Left ventricle myocardium inferior (tissue), 1 donor: ENCODE results near the gene KIAA0040. TPM values are rescaled to one million over a fixed set of nuclear protein-coding genes. Genes with fewer than 3 reads are reported as not detected.

ENCODE experiments used
- DNase-seq: peaks from one replicate; pipeline ENCODE4 v3.0.0-alpha.2; 2020
- H3K27ac ChIP-seq: fragments of 200-600 bp; replicated peaks from 2 replicates; pipeline ENCODE4 v1.8.0; 2021
- H3K27me3 ChIP-seq: fragments of 200-600 bp; 2 replicates; pipeline ENCODE4 v1.8.0; 2021; ENCODE audit warnings: low read depth
- H3K36me3 ChIP-seq: fragments of 200-600 bp; 2 replicates; pipeline ENCODE4 v1.8.0; 2021
- H3K4me1 ChIP-seq: fragments of 200-600 bp; 2 replicates; pipeline ENCODE4 v1.8.0; 2021
- H3K4me3 ChIP-seq: fragments of 200-600 bp; 2 replicates; pipeline ENCODE4 v1.8.0; 2021; ENCODE audit warnings: mild to moderate bottlenecking, moderate library complexity
- H3K9me3 ChIP-seq: fragments of 200-600 bp; replicated peaks from 2 replicates; pipeline ENCODE4 v1.8.0; 2021
- intact Hi-C: fragments of 100-400 bp; cut with micrococcal nuclease; formaldehyde crosslinking; loops from one replicate; pipeline ENCODE4 v1.11.0; 2022
- total RNA-seq: library from RNA; stranded (reverse); fragmentation: NEBNext Ultra II Directional; extraction: Animal tissue kit (Norgen Biotek cat#: 25700); gene quantifications from one replicate; pipeline ENCODE4 v1.2.1, GENCODE V29; 2021
- TF ChIP-seq, protein P1 (sequence below): fragments of 200-600 bp; IDR thresholded peaks from 2 replicates; pipeline ENCODE4 v1.8.0; 2021; ENCODE audit warnings: antibody characterized with exemption, mild to moderate bottlenecking, borderline replicate concordance
- donor health status: DM: no; HTN: yes; CAD: no; lungs with severe emphysema.

KIAA0040 gene
- total RNA-seq, 1 donor from 2014 or later, result 12.8 TPM

DNA sequence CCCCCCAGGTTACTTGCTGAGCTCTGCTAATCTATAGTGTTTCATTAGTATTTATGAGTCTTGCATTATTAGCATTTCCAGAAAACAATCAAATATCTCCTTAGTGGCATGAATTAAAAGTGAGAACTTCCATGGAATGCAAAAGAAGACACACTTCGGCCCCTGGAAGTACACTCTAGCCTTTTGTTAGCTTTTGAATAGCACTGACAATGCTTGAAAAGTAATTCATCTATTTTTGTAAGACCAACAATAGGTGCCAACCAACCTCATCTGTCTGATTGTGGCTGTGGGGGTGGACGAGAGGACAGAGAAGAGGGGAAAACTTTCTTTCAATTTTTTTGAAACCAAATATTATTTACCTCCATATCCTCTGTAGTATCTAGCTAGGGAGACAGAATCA, 27.8 kb downstream of the KIAA0040 start:
- no peak overlapping the region for H3K4me3 ChIP-seq
- H3K9me3 ChIP-seq, result no peaks in the 10 kb centered on the region
- peaks cover 22% of the 10 kb centered on the region for H3K4me1 ChIP-seq
- intact Hi-C loops, result no loop called here
- H3K36me3 ChIP-seq, result peaks cover 66% of the 10 kb centered on the region
- no peaks in the 10 kb centered on the region for H3K27me3 ChIP-seq
- TF ChIP-seq, protein P1, sequence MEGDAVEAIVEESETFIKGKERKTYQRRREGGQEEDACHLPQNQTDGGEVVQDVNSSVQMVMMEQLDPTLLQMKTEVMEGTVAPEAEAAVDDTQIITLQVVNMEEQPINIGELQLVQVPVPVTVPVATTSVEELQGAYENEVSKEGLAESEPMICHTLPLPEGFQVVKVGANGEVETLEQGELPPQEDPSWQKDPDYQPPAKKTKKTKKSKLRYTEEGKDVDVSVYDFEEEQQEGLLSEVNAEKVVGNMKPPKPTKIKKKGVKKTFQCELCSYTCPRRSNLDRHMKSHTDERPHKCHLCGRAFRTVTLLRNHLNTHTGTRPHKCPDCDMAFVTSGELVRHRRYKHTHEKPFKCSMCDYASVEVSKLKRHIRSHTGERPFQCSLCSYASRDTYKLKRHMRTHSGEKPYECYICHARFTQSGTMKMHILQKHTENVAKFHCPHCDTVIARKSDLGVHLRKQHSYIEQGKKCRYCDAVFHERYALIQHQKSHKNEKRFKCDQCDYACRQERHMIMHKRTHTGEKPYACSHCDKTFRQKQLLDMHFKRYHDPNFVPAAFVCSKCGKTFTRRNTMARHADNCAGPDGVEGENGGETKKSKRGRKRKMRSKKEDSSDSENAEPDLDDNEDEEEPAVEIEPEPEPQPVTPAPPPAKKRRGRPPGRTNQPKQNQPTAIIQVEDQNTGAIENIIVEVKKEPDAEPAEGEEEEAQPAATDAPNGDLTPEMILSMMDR, result no peak
- no peak overlapping the region for H3K27ac ChIP-seq
- no peak for DNase-seq

DNA sequence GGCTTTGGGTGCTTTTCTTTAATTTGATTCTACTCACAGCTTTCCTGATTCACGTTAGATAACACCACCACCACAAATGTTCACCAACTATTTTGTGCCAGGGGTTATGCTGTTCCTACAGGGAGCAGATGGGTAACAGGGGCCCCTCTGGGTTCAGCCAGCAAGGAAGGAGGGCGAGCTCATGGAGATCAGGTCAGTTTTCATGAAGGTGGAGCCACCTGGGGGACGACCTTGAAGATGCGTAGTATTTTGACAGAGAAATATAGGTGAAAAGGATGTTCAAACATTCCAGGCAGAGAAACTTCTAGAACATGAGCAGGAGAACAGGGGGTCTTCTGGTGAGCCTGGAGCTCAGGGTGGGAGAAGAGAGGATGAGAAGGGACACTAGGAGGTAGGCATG, 28.9 kb downstream of the KIAA0040 start:
- Histone ChIP-seq H3K27me3 (no peaks in the 10 kb centered on the region), H3K9me3 (no peaks in the 10 kb centered on the region), H3K4me1 (peaks cover 12% of the 10 kb centered on the region), H3K27ac (no peak overlapping the region), H3K4me3 (no peak overlapping the region), H3K36me3 (peaks cover 76% of the 10 kb centered on the region)
- DNase-seq, result no peak
- TF ChIP-seq, protein P1, result no peak
- intact Hi-C loops, result no loop called here

DNA sequence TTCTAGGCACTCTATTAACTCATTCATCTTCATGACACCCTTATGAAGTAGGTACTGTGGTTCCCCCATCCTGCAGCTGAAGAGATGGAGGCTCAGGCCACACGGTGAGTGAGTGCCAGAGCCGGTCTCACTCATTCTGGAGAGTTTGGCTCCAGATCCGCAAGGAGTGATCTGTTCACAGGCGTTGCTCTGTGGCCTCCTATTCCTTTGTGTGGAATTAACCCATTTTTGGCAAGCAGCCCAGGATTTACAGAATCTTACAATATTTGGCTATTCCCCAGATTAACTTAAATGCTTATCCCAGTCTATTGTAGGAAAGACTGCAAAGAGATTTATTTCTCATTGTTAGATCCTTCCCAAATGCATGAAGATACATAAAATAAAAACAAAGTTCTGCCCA, 29.6 kb downstream of the KIAA0040 start:
- no peak overlapping the region for H3K27ac ChIP-seq
- DNase-seq, result no peak
- no peaks in the 10 kb centered on the region for H3K9me3 ChIP-seq
- peaks cover 12% of the 10 kb centered on the region for H3K4me1 ChIP-seq
- H3K36me3 ChIP-seq, result peaks cover 83% of the 10 kb centered on the region
- no peaks in the 10 kb centered on the region for H3K27me3 ChIP-seq
- H3K4me3 ChIP-seq, result no peak overlapping the region
- intact Hi-C loops, result no loop called here
- TF ChIP-seq, protein P1, result no peak

DNA sequence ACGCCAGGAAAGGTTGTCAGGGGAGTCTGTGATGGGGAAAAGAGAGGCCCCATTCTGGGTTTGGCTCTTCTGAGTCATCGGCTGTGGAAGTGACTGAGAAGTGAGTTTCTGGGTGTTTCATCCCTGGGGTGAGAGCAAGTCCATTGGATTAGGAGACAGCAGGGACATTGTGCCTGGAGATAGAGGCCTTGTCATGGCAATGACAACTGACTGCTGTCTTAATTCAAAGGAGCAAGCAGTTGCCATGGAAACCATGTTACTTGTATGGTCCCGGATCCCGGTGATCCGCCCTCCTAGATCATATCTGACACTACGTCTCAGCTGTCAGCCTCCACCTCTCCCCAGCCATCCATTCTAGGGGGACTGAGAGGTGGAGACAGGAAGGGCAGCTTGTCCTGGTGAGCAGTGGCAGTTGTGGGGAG, 34.4 kb downstream of the KIAA0040 start:
- TF ChIP-seq, protein P1, result no peak
- Histone ChIP-seq H3K4me3 (no peak overlapping the region), H3K4me1 (peaks cover 19% of the 10 kb centered on the region), H3K9me3 (no peaks in the 10 kb centered on the region), H3K27me3 (peaks cover 8% of the 10 kb centered on the region), H3K27ac (no peak overlapping the region), H3K36me3 (peaks cover 44% of the 10 kb centered on the region)
- DNase-seq, result no peak
- intact Hi-C loops, result loop anchor here (10.0 kb wide), 1 partner anchor 67 kb away; no protein-coding TSS in a partner anchor

DNA sequence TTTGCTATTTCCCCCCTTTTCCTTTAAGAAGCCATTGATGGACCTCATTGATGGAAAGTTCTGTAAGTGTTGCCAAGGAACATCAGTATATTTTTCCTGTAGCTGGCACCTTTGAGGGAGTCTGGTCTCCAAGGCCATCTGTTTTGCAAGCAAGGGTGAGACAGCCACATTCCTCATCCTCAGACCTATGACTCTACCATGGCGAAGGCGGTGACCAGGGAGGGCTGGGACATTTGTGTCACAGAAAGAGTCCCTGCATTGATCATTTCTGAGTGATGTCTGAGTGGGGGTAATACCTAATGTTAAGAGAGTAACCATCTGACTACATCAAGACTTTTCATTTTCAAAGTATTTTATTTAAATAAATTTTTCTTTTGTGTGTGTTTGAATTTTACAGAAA, 35.4 kb downstream of the KIAA0040 start:
- H3K27ac ChIP-seq, result no peak overlapping the region
- DNase-seq, result no peak
- H3K27me3 ChIP-seq, result peaks cover 8% of the 10 kb centered on the region
- intact Hi-C loops, result loop anchor here (10.0 kb wide), 1 partner anchor 68 kb away; no protein-coding TSS in a partner anchor
- peaks cover 14% of the 10 kb centered on the region for H3K4me1 ChIP-seq
- H3K36me3 ChIP-seq, result peaks cover 41% of the 10 kb centered on the region
- no peaks in the 10 kb centered on the region for H3K9me3 ChIP-seq
- H3K4me3 ChIP-seq, result no peak overlapping the region
- TF ChIP-seq, protein P1, result no peak
